ENCODE measurements around the gene UBE2H. TPM values are rescaled to one million over a fixed set of nuclear protein-coding genes. Genes with fewer than 3 reads are reported as not detected.

UBE2H gene
- total RNA-seq, 6 donors from 2014 or later, result 60.5 to 138 (median 65.4) TPM

DNA sequence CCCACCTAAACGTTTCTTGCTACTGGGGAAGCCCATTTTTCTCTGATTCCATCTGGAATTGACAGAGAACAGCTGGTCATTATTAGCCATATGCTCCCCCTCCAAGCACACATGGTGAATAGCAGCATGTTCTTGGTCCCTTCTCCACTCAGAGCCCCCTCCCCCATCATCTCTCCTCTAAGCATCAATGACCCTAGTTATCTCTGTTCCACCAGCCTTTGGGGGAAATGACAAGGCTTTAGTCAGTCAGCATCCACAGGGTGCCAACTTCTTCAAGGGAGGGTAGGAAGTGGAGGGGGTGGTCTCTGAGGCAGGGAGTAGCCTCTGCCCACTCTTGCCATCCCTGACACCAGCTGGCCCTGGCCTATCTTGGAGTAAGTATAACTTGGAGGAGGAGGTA lies 163.1 kb downstream of the UBE2H start:
- WGBS, 2 donors, result 29 to 57% methylated on average over 1 of the region's 1 CpG
- H3K4me3 ChIP-seq, result no peak overlapping the region
- no peaks in the 10 kb centered on the region for H3K36me3 ChIP-seq
- TF ChIP-seq EP300 (IDR thresholded peaks at IDR 0.05), result no peak
- TF ChIP-seq, protein P1, sequence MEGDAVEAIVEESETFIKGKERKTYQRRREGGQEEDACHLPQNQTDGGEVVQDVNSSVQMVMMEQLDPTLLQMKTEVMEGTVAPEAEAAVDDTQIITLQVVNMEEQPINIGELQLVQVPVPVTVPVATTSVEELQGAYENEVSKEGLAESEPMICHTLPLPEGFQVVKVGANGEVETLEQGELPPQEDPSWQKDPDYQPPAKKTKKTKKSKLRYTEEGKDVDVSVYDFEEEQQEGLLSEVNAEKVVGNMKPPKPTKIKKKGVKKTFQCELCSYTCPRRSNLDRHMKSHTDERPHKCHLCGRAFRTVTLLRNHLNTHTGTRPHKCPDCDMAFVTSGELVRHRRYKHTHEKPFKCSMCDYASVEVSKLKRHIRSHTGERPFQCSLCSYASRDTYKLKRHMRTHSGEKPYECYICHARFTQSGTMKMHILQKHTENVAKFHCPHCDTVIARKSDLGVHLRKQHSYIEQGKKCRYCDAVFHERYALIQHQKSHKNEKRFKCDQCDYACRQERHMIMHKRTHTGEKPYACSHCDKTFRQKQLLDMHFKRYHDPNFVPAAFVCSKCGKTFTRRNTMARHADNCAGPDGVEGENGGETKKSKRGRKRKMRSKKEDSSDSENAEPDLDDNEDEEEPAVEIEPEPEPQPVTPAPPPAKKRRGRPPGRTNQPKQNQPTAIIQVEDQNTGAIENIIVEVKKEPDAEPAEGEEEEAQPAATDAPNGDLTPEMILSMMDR (IDR thresholded peaks at IDR 0.05), result no peak
- TF ChIP-seq POLR2A (IDR thresholded peaks at IDR 0.05), result no peak
- TF ChIP-seq POLR2AphosphoS5 (IDR thresholded peaks at IDR 0.05), result no peak
- H3K27me3 ChIP-seq, result peaks cover 6 to 24% (median 14%) of the 10 kb centered on the region in 4 donors
- ATAC-seq (ENCODE audit: low FRiP score in 2 of 2), result no peak
- DNase-seq, result no peak
- no peaks in the 10 kb centered on the region for H3K9me3 ChIP-seq
- peaks cover 13 to 16% (median 15%) of the 10 kb centered on the region in 4 donors for H3K4me1 ChIP-seq
- no peak overlapping the region for H3K27ac ChIP-seq

DNA sequence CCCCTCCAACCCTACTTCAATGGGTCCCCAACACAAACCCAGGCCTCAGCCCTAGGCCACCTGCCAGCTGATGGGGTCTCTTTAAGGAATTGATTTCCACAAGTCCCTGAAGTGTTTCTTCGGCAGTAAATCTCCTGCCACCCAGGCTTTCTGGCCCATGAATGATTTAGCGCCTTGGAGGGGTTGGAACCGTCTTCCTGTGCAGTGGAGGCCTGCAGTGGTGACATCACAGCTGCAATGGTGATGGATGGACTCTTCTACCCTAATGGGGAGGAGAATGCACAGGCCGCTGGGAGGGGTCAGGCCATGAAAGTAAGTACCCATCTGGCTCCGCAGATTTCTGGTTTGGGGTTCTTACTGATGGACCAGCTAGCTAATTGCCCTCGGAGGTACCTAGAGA lies 163.8 kb downstream of the UBE2H start:
- WGBS, 2 donors, result 82 to 86% methylated on average over 4 to 6 of the region's 6 CpGs
- DNase-seq, result no peak

DNA sequence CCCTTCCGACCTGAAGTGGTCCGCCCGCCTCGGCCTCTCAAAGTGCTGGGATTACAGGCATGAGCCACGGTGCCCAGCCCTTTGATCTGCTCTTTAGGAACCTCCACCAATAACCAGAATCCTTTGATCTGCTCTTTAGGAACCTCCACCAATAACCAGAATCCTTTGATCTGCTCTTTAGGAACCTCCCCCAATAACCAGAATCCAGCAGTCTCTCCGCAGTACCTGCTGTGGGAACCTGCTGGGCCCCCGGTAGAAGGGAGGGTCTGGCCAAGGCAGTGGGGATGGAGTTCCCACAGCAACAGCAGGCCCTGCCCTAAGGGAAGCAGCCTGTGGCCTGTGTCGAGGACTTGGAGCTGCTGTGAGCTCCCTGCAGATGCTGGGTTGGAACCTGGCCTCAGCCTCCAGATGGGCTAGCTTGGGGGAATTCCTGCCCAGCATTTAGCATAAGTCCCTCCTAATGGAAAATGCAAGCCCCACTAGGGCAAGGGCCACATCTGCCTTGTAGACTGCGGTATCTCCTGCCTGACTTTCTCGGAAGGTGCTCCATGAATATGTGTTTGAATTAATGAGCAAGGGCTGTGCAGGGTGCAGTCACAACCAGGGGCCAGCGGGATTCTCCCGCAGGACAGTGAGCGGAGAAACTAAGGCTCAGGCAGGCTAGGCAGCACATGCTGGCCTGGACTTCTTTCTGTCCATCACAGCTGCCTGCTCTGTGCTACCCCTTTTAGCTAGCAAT lies 165.8 kb downstream of the UBE2H start:
- 49 to 64% methylated on average over 10 to 13 of the region's 13 CpGs for WGBS, 2 donors
- Histone ChIP-seq H3K27me3 (peaks cover 6 to 51% (median 34%) of the 10 kb centered on the region in 4 donors), H3K4me1 (peaks cover 30 to 39% (median 35%) of the 10 kb centered on the region in 4 donors), H3K9me3 (no peaks in the 10 kb centered on the region), H3K36me3 (no peaks in the 10 kb centered on the region), H3K4me3 (no peak overlapping the region), H3K27ac (no peak overlapping the region)
- no peak for ATAC-seq (ENCODE audit: low FRiP score in 2 of 2)
- TF ChIP-seq, protein P1 (IDR thresholded peaks at IDR 0.05), result no peak
- TF ChIP-seq POLR2AphosphoS5 (IDR thresholded peaks at IDR 0.05) (no peak), POLR2A (IDR thresholded peaks at IDR 0.05) (no peak), EP300 (IDR thresholded peaks at IDR 0.05) (no peak)
- DNase-seq, result no peak

More for the DNA sequence above, 163.8 kb downstream of the UBE2H start:
- Histone ChIP-seq H3K36me3 (no peaks in the 10 kb centered on the region), H3K27ac (no peak overlapping the region), H3K9me3 (no peaks in the 10 kb centered on the region), H3K4me1 (peaks cover 17 to 22% (median 21%) of the 10 kb centered on the region in 4 donors), H3K4me3 (no peak overlapping the region), H3K27me3 (peaks cover 6 to 31% (median 19%) of the 10 kb centered on the region in 4 donors)
- no peak for ATAC-seq (ENCODE audit: low FRiP score in 2 of 2)
- TF ChIP-seq POLR2A (IDR thresholded peaks at IDR 0.05) (no peak), POLR2AphosphoS5 (IDR thresholded peaks at IDR 0.05) (no peak), EP300 (IDR thresholded peaks at IDR 0.05) (no peak)
- TF ChIP-seq, protein P1 (IDR thresholded peaks at IDR 0.05), result no peak

DNA sequence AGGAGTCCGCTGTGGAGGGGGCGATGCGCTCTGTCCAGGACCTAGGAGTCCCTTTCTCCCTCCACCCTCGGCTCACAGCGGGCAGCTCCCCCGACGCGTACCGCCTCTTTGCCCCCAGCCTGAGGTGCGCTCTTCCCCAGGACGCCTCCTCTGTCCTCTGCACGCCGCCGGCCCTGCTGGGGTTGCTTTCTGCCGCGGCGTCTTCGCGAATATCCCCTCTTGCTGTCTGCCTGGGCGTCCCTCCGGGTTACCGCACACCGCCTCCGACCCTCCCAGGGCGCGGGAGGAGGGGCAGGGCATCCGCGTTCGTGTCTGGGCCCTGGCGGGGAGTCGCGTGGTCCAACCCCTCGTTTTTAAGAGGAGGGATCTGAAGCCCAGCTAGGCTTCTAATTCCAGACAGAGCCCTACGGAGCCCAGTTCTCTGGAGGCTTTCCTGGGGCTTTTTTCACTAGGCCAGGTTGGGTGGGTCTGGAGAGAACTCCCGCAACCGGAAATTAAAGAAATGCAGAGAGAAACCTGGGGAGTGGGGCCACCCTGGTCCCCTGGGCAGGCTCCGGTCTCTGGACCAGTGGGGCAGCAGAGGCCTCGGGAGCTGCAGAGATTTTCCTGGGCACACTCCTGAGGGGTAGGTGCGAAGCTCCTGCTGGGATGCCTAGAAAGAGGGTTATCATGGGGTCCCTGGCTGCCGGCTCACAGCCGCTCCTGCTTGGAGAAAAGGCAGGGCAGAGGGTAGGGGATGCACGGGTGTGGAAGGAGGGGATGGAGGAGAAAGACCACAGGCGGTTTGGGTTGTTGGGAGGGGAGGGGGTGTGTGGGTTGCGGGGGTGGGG lies 166.9 kb downstream of the UBE2H start:
- peaks cover 41 to 50% (median 46%) of the 10 kb centered on the region in 4 donors for H3K4me1 ChIP-seq
- DNase-seq (no peak), ATAC-seq (ENCODE audit: low FRiP score in 2 of 2) (no peak)
- TF ChIP-seq POLR2AphosphoS5 (IDR thresholded peaks at IDR 0.05) (no peak), POLR2A (IDR thresholded peaks at IDR 0.05) (no peak), EP300 (IDR thresholded peaks at IDR 0.05) (no peak)
- TF ChIP-seq, protein P1 (IDR thresholded peaks at IDR 0.05), result no peak
- H3K27ac ChIP-seq, result no peak overlapping the region
- no peaks in the 10 kb centered on the region for H3K36me3 ChIP-seq
- 7 to 8% methylated on average over 10 to 44 of the region's 44 CpGs for WGBS, 2 donors
- peak overlapping the region in 1 of 4 donors; percentile 17 for H3K4me3 ChIP-seq
- H3K27me3 ChIP-seq, result peaks cover 6 to 62% (median 43%) of the 10 kb centered on the region in 4 donors
- H3K9me3 ChIP-seq, result no peaks in the 10 kb centered on the region

Measured in upper lobe of left lung (tissue), 6 donors.